ENCODE measurements around the gene C3orf33.
"Not testable (repeated sequence)": the region's sequence is repeated elsewhere in the genome, so short reads cannot be mapped to it uniquely, and the experiment has no call there.

The C3orf33 gene

GRCh38 chr3:155805802-155806618 lies at the start of gene C3orf33:
Gene C3orf33, minus strand, starts transcription at chr3:155806278. Its CDS starts 26 bp downstream, at chr3:155806252.
- Histone ChIP-seq H3K36me3 (ENCODE audit: control insufficient read depth in 1 of 2, insufficient read depth in 2 of 2, low read length in 2 of 2) (no peaks in the 10 kb centered on the region), H3K4me3 (ENCODE audit: low read depth in 1 of 2, low read length in 2 of 2) (peak within 1 kb of the TSS; percentile 80), H3K27ac (ENCODE audit: low read depth, low read length) (peak within 1 kb of the TSS; percentile 75), H3K9ac (ENCODE audit: low read depth in 1 of 2, low read length in 2 of 2) (peak within 1 kb of the TSS; percentile 79 to 92), H3K27me3 (ENCODE audit: control insufficient read depth in 1 of 2, insufficient read depth in 2 of 2, low read length in 2 of 2) (no peaks in the 10 kb centered on the region), H3K9me3 (ENCODE audit: control insufficient read depth in 1 of 2, low read length in 2 of 2) (no peaks in the 10 kb centered on the region), H3K4me1 (ENCODE audit: control insufficient read depth in 1 of 2, insufficient read depth in 2 of 2, low read length in 2 of 2) (peaks cover 5% of the 10 kb centered on the region in 2 donors)

- peaks cover 14 to 25% of the 10 kb centered on the region in 2 donors for H3K4me1 ChIP-seq (ENCODE audit: control insufficient read depth in 1 of 2, insufficient read depth in 2 of 2, low read length in 2 of 2)
- peak within 1 kb of the TSS; percentile 91 to 96 for H3K4me3 ChIP-seq (ENCODE audit: low read depth in 1 of 2, low read length in 2 of 2)
- peak within 1 kb of the TSS; percentile 87 for H3K27ac ChIP-seq (ENCODE audit: low read depth, low read length)
- H3K9me3 ChIP-seq (ENCODE audit: control insufficient read depth in 1 of 2, low read length in 2 of 2), result no peaks in the 10 kb centered on the region
- H3K9ac ChIP-seq (ENCODE audit: low read depth in 1 of 2, low read length in 2 of 2), result peak within 1 kb of the TSS; percentile 90 to 96
- H3K27me3 ChIP-seq (ENCODE audit: control insufficient read depth in 1 of 2, insufficient read depth in 2 of 2, low read length in 2 of 2), result no peaks in the 10 kb centered on the region
- no peaks in the 10 kb centered on the region for H3K36me3 ChIP-seq (ENCODE audit: control insufficient read depth in 1 of 2, insufficient read depth in 2 of 2, low read length in 2 of 2)
Observed at GRCh38 chr3:155854141-155854940, 48.3 kb upstream of the C3orf33 start, which contains the start of gene SLC33A1. Gene SLC33A1, minus strand, starts transcription at chr3:155854427. Its CDS starts 430 bp downstream, at chr3:155853997.

GRCh38 chr3:155853214-155854140 lies 47.4 kb upstream of the C3orf33 start:
- Histone ChIP-seq H3K36me3 (ENCODE audit: control insufficient read depth in 1 of 2, insufficient read depth in 2 of 2, low read length in 2 of 2) (no peaks in the 10 kb centered on the region), H3K4me3 (ENCODE audit: low read depth in 1 of 2, low read length in 2 of 2) (peak overlapping the region; percentile 91 to 96), H3K27me3 (ENCODE audit: control insufficient read depth in 1 of 2, insufficient read depth in 2 of 2, low read length in 2 of 2) (no peaks in the 10 kb centered on the region), H3K4me1 (ENCODE audit: control insufficient read depth in 1 of 2, insufficient read depth in 2 of 2, low read length in 2 of 2) (peaks cover 14 to 25% of the 10 kb centered on the region in 2 donors), H3K27ac (ENCODE audit: low read depth, low read length) (peak overlapping the region; percentile 78), H3K9me3 (ENCODE audit: control insufficient read depth in 1 of 2, low read length in 2 of 2) (no peaks in the 10 kb centered on the region), H3K9ac (ENCODE audit: low read depth in 1 of 2, low read length in 2 of 2) (peak overlapping the region; percentile 90 to 96)

- no peak overlapping the region for H3K27ac ChIP-seq (ENCODE audit: low read depth, low read length)
- peak overlapping the region; percentile 91 to 96 for H3K4me3 ChIP-seq (ENCODE audit: low read depth in 1 of 2, low read length in 2 of 2)
- no peaks in the 10 kb centered on the region for H3K9me3 ChIP-seq (ENCODE audit: control insufficient read depth in 1 of 2, low read length in 2 of 2)
- H3K27me3 ChIP-seq (ENCODE audit: control insufficient read depth in 1 of 2, insufficient read depth in 2 of 2, low read length in 2 of 2), result no peaks in the 10 kb centered on the region
- peak overlapping the region; percentile 90 to 96 for H3K9ac ChIP-seq (ENCODE audit: low read depth in 1 of 2, low read length in 2 of 2)
- peaks cover 2 to 4% of the 10 kb centered on the region in 2 donors for H3K36me3 ChIP-seq (ENCODE audit: control insufficient read depth in 1 of 2, insufficient read depth in 2 of 2, low read length in 2 of 2)
- H3K4me1 ChIP-seq (ENCODE audit: control insufficient read depth in 1 of 2, insufficient read depth in 2 of 2, low read length in 2 of 2), result peaks cover 19 to 25% of the 10 kb centered on the region in 2 donors
Observed at GRCh38 chr3:155852341-155852740, 46.3 kb upstream of the C3orf33 start.

GRCh38 chr3:155849404-155849803 lies 43.3 kb upstream of the C3orf33 start:
- H3K4me3 ChIP-seq (ENCODE audit: low read depth in 1 of 2, low read length in 2 of 2); H3K36me3 ChIP-seq (ENCODE audit: control insufficient read depth in 1 of 2, insufficient read depth in 2 of 2, low read length in 2 of 2); H3K9ac ChIP-seq (ENCODE audit: low read depth in 1 of 2, low read length in 2 of 2); H3K27me3 ChIP-seq (ENCODE audit: control insufficient read depth in 1 of 2, insufficient read depth in 2 of 2, low read length in 2 of 2); H3K9me3 ChIP-seq (ENCODE audit: control insufficient read depth in 1 of 2, low read length in 2 of 2); H3K27ac ChIP-seq (ENCODE audit: low read depth, low read length): not testable (repeated sequence)
- H3K4me1 ChIP-seq (ENCODE audit: control insufficient read depth in 1 of 2, insufficient read depth in 2 of 2, low read length in 2 of 2), result peaks cover 22 to 29% of the 10 kb centered on the region in 2 donors

GRCh38 chr3:155847993-155848392 lies 41.9 kb upstream of the C3orf33 start:
- Histone ChIP-seq H3K9ac (ENCODE audit: low read depth in 1 of 2, low read length in 2 of 2) (no peak overlapping the region), H3K4me1 (ENCODE audit: control insufficient read depth in 1 of 2, insufficient read depth in 2 of 2, low read length in 2 of 2) (peaks cover 19 to 22% of the 10 kb centered on the region in 2 donors), H3K9me3 (ENCODE audit: control insufficient read depth in 1 of 2, low read length in 2 of 2) (no peaks in the 10 kb centered on the region), H3K36me3 (ENCODE audit: control insufficient read depth in 1 of 2, insufficient read depth in 2 of 2, low read length in 2 of 2) (peaks cover 2 to 8% of the 10 kb centered on the region in 2 donors), H3K27ac (ENCODE audit: low read depth, low read length) (no peak overlapping the region), H3K27me3 (ENCODE audit: control insufficient read depth in 1 of 2, insufficient read depth in 2 of 2, low read length in 2 of 2) (no peaks in the 10 kb centered on the region), H3K4me3 (ENCODE audit: low read depth in 1 of 2, low read length in 2 of 2) (no peak overlapping the region)

- Histone ChIP-seq H3K4me1 (ENCODE audit: control insufficient read depth in 1 of 2, insufficient read depth in 2 of 2, low read length in 2 of 2) (peaks cover 6 to 8% of the 10 kb centered on the region in 2 donors), H3K36me3 (ENCODE audit: control insufficient read depth in 1 of 2, insufficient read depth in 2 of 2, low read length in 2 of 2) (peaks cover 2 to 8% of the 10 kb centered on the region in 2 donors), H3K4me3 (ENCODE audit: low read depth in 1 of 2, low read length in 2 of 2) (no peak overlapping the region), H3K27ac (ENCODE audit: low read depth, low read length) (no peak overlapping the region), H3K9ac (ENCODE audit: low read depth in 1 of 2, low read length in 2 of 2) (no peak overlapping the region), H3K27me3 (ENCODE audit: control insufficient read depth in 1 of 2, insufficient read depth in 2 of 2, low read length in 2 of 2) (no peaks in the 10 kb centered on the region), H3K9me3 (ENCODE audit: control insufficient read depth in 1 of 2, low read length in 2 of 2) (no peaks in the 10 kb centered on the region)
Observed at GRCh38 chr3:155846119-155846518, 40.0 kb upstream of the C3orf33 start.

GRCh38 chr3:155843569-155843968 lies 37.5 kb upstream of the C3orf33 start:
- no peak overlapping the region for H3K27ac ChIP-seq (ENCODE audit: low read depth, low read length)
- no peaks in the 10 kb centered on the region for H3K27me3 ChIP-seq (ENCODE audit: control insufficient read depth in 1 of 2, insufficient read depth in 2 of 2, low read length in 2 of 2)
- H3K4me3 ChIP-seq (ENCODE audit: low read depth in 1 of 2, low read length in 2 of 2), result no peak overlapping the region
- peaks cover 2 to 8% of the 10 kb centered on the region in 2 donors for H3K36me3 ChIP-seq (ENCODE audit: control insufficient read depth in 1 of 2, insufficient read depth in 2 of 2, low read length in 2 of 2)
- H3K9me3 ChIP-seq (ENCODE audit: control insufficient read depth in 1 of 2, low read length in 2 of 2), result no peaks in the 10 kb centered on the region
- H3K9ac ChIP-seq (ENCODE audit: low read depth in 1 of 2, low read length in 2 of 2), result no peak overlapping the region
- peaks cover 3 to 8% of the 10 kb centered on the region in 2 donors for H3K4me1 ChIP-seq (ENCODE audit: control insufficient read depth in 1 of 2, insufficient read depth in 2 of 2, low read length in 2 of 2)

- peaks cover 0 to 7% of the 10 kb centered on the region in 2 donors for H3K36me3 ChIP-seq (ENCODE audit: control insufficient read depth in 1 of 2, insufficient read depth in 2 of 2, low read length in 2 of 2)
- H3K9ac ChIP-seq (ENCODE audit: low read depth in 1 of 2, low read length in 2 of 2), result no peak overlapping the region
Observed at GRCh38 chr3:155835341-155836071, 29.4 kb upstream of the C3orf33 start.

More at GRCh38 chr3:155835341-155836071, 29.4 kb upstream of the C3orf33 start:
- Histone ChIP-seq H3K27me3 (ENCODE audit: control insufficient read depth in 1 of 2, insufficient read depth in 2 of 2, low read length in 2 of 2) (no peaks in the 10 kb centered on the region), H3K4me1 (ENCODE audit: control insufficient read depth in 1 of 2, insufficient read depth in 2 of 2, low read length in 2 of 2) (no peaks in the 10 kb centered on the region), H3K9me3 (ENCODE audit: control insufficient read depth in 1 of 2, low read length in 2 of 2) (no peaks in the 10 kb centered on the region), H3K4me3 (ENCODE audit: low read depth in 1 of 2, low read length in 2 of 2) (no peak overlapping the region), H3K27ac (ENCODE audit: low read depth, low read length) (no peak overlapping the region)

All from duodenal mucosa (tissue), 2 donors.